CD8-positive, alpha-beta memory T cell (primary cell): ENCODE measurements around the gene MIB2. TPM values are rescaled to one million over a fixed set of nuclear protein-coding genes. Genes with fewer than 3 reads are reported as not detected.

Experiments
- CTCF ChIA-PET: fragments of 350-600 bp; sonication (Branson Sonifier 250); formaldehyde crosslinking; loops from one replicate; lab custom pipeline; 2021; ENCODE audit warnings: antibody characterized with exemption; lab: Charles Lee
- POLR2A ChIA-PET: fragments of 350-600 bp; sonication (Branson Sonifier 250); formaldehyde crosslinking; loops from one replicate; lab custom pipeline; 2021; ENCODE audit warnings: antibody characterized with exemption; lab: Charles Lee
- DNase-seq, 5 donors: peaks; one replicate each; pipeline versions ENCODE4 v3.0.0 to v3.0.0-alpha.2; 2020 to 2022; ENCODE audit warnings: mixed read lengths in 1 of 5
- H3K27ac ChIP-seq: one replicate; pipeline ENCODE4 v1.7.0; 2013; ENCODE audit warnings: low read depth, mild to moderate bottlenecking, low read length, moderate library complexity
- H3K27me3 ChIP-seq: 2 replicates; pipeline ENCODE4 v1.7.0; 2013; ENCODE audit warnings: low read length, mild to moderate bottlenecking; ENCODE audit not compliant: insufficient read depth, poor library complexity, severe bottlenecking
- H3K36me3 ChIP-seq: 2 replicates; pipeline ENCODE4 v1.7.0; 2013; ENCODE audit warnings: mild to moderate bottlenecking, low read length, moderate library complexity; ENCODE audit not compliant: insufficient read depth
- H3K4me1 ChIP-seq: 2 replicates; pipeline ENCODE4 v1.7.0; 2013; ENCODE audit warnings: mild to moderate bottlenecking, low read length, moderate library complexity; ENCODE audit not compliant: insufficient read depth
- H3K4me3 ChIP-seq: 2 replicates; pipeline ENCODE4 v1.7.0; 2013; ENCODE audit warnings: mild to moderate bottlenecking, low read length
- H3K9me3 ChIP-seq: 2 replicates; pipeline ENCODE4 v1.7.0; 2013; ENCODE audit warnings: mild to moderate bottlenecking, low read length
- H3K27ac Mint-ChIP-seq, 8 donors: one replicate each; pipeline ENCODE4 v1.8.0; 2020 to 2021; ENCODE audit warnings: mixed read lengths in 8 of 8, mild to moderate bottlenecking in 6 of 8, inconsistent platforms in 3 of 8, moderate library complexity in 3 of 8
- H3K27me3 Mint-ChIP-seq, 2 donors: one replicate each; pipeline ENCODE4 v1.8.0; 2020 to 2021; ENCODE audit warnings: mixed read lengths in 2 of 2, mild to moderate bottlenecking in 1 of 2, moderate library complexity in 1 of 2
- H3K36me3 Mint-ChIP-seq, 3 donors: one replicate each; pipeline ENCODE4 v1.8.0; 2020 to 2021; ENCODE audit warnings: mixed read lengths in 3 of 3, inconsistent platforms in 1 of 3, mild to moderate bottlenecking in 1 of 3
- H3K4me1 Mint-ChIP-seq, 3 donors: one replicate each; pipeline ENCODE4 v1.8.0; 2020 to 2021; ENCODE audit warnings: mixed read lengths in 3 of 3, inconsistent platforms in 1 of 3, mild to moderate bottlenecking in 1 of 3
- H3K4me3 Mint-ChIP-seq, 7 donors: one replicate each; pipeline ENCODE4 v1.8.0; 2020 to 2021; ENCODE audit warnings: mixed read lengths in 7 of 7, mild to moderate bottlenecking in 6 of 7, moderate library complexity in 4 of 7, inconsistent platforms in 2 of 7
- H3K9me3 Mint-ChIP-seq, 5 donors: one replicate each; pipeline ENCODE4 v1.8.0; 2020 to 2022; ENCODE audit warnings: mixed read lengths in 5 of 5, mild to moderate bottlenecking in 3 of 5, moderate library complexity in 2 of 5, inconsistent platforms in 1 of 5
- polyA plus RNA-seq: library from polyadenylated mRNA; unstranded; fragments of 300-500 nt; fragmentation: Illumina TruSeq; gene quantifications from one replicate; pipeline ENCODE4 v1.2.3, GENCODE V29; 2021
- total RNA-seq, 2 experiments: library from RNA; stranded (reverse); gene quantifications; one replicate each; pipeline ENCODE4 v1.2.3, GENCODE V29; 2021

Gene MIB2
- total and polyA plus RNA-seq, 3 experiments from 2014 or later, result 40.4 to 46.6 (median 45.7) TPM

GRCh38 chr1:1605724-1606123 is 9.6 kb upstream of the MIB2 start:
- H3K27ac Mint-ChIP-seq, result no peak overlapping the region

GRCh38 chr1:1606232-1606631 is 9.1 kb upstream of the MIB2 start:
- Mint-ChIP-seq H3K27ac (no peak overlapping the region), H3K4me1 (peaks cover 3 to 11% (median 8%) of the 10 kb centered on the region in 3 donors), H3K36me3 (no peaks in the 10 kb centered on the region)

More at GRCh38 chr1:1605724-1606123, 9.6 kb upstream of the MIB2 start:
- CTCF ChIA-PET, result no interaction called here
- no peak for DNase-seq
- no peaks in the 10 kb centered on the region for H3K9me3 Mint-ChIP-seq
- Histone ChIP-seq H3K4me3 (no peak overlapping the region), H3K27ac (no peak overlapping the region), H3K4me1 (peaks cover 12% of the 10 kb centered on the region), H3K9me3 (no peaks in the 10 kb centered on the region), H3K36me3 (no peaks in the 10 kb centered on the region), H3K27me3 (no peaks in the 10 kb centered on the region)
- peaks cover 3 to 11% (median 8%) of the 10 kb centered on the region in 3 donors for H3K4me1 Mint-ChIP-seq
- H3K4me3 Mint-ChIP-seq, result no peak overlapping the region
- H3K27me3 Mint-ChIP-seq, result no peaks in the 10 kb centered on the region
- POLR2A ChIA-PET, result no interaction called here
- H3K36me3 Mint-ChIP-seq, result no peaks in the 10 kb centered on the region

GRCh38 chr1:1609822-1610485 is 5.3 kb upstream of the MIB2 start:
- Mint-ChIP-seq H3K36me3 (peaks cover 0 to 11% (median 0%) of the 10 kb centered on the region in 3 donors), H3K9me3 (peaks cover 0 to 2% (median 0%) of the 10 kb centered on the region in 5 donors), H3K4me3 (no peak overlapping the region), H3K27ac (no peak overlapping the region), H3K27me3 (no peaks in the 10 kb centered on the region), H3K4me1 (peaks cover 20 to 32% (median 29%) of the 10 kb centered on the region in 3 donors)
- DNase-seq, result no peak
- POLR2A ChIA-PET, result interaction anchor here (0.6 kb wide), 1 partner anchor 19 kb away, joined by 3 read pairs; no protein-coding TSS in a partner anchor
- no peaks in the 10 kb centered on the region for H3K36me3 ChIP-seq
- no peaks in the 10 kb centered on the region for H3K9me3 ChIP-seq
- CTCF ChIA-PET, result interaction anchor here (1.1 kb wide), 1 partner anchor 19 kb away, joined by 4 read pairs; no protein-coding TSS in a partner anchor
- no peaks in the 10 kb centered on the region for H3K27me3 ChIP-seq
- H3K4me1 ChIP-seq, result peaks cover 27% of the 10 kb centered on the region
- H3K4me3 ChIP-seq, result no peak overlapping the region
- H3K27ac ChIP-seq, result no peak overlapping the region

More at GRCh38 chr1:1606232-1606631, 9.1 kb upstream of the MIB2 start:
- no peak overlapping the region for H3K27ac ChIP-seq
- peaks cover 11% of the 10 kb centered on the region for H3K4me1 ChIP-seq
- POLR2A ChIA-PET, result no interaction called here
- no peaks in the 10 kb centered on the region for H3K27me3 Mint-ChIP-seq
- no peaks in the 10 kb centered on the region for H3K36me3 ChIP-seq
- no peak overlapping the region for H3K4me3 Mint-ChIP-seq
- CTCF ChIA-PET, result no interaction called here
- H3K27me3 ChIP-seq, result no peaks in the 10 kb centered on the region
- H3K4me3 ChIP-seq, result no peak overlapping the region
- no peaks in the 10 kb centered on the region for H3K9me3 ChIP-seq
- no peak for DNase-seq
- no peaks in the 10 kb centered on the region for H3K9me3 Mint-ChIP-seq

GRCh38 chr1:1610796-1611195 is 4.5 kb upstream of the MIB2 start:
- H3K27ac Mint-ChIP-seq, result peak overlapping the region in 1 of 8 donors; percentile 63
- Histone ChIP-seq H3K4me3 (no peak overlapping the region), H3K27ac (no peak overlapping the region), H3K4me1 (peaks cover 27% of the 10 kb centered on the region), H3K27me3 (no peaks in the 10 kb centered on the region), H3K9me3 (no peaks in the 10 kb centered on the region), H3K36me3 (no peaks in the 10 kb centered on the region)
- H3K36me3 Mint-ChIP-seq, result peaks cover 0 to 13% (median 0%) of the 10 kb centered on the region in 3 donors
- peak overlapping the region in 2 of 7 donors; percentile 30 to 40 for H3K4me3 Mint-ChIP-seq
- DNase-seq, result no peak
- H3K4me1 Mint-ChIP-seq, result peaks cover 22 to 34% (median 30%) of the 10 kb centered on the region in 3 donors
- no peaks in the 10 kb centered on the region for H3K27me3 Mint-ChIP-seq
- ChIA-PET POLR2A (no interaction called here), CTCF (no interaction called here)
- peaks cover 0 to 2% (median 0%) of the 10 kb centered on the region in 5 donors for H3K9me3 Mint-ChIP-seq

DNA sequence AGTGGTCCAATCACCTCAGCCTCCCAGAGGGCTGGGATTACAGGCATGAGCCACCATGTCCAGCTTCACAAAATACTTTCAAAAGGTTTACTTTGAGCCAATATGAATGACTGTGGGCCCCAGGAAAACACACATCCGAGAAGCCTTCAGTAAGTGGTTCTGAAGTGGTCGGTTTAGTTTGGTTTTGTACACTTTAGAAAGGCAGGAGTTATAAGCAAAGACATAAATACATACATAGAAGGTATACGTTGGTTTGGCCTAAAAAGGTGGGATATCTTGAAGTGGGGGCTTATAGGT is 3.2 kb upstream of the MIB2 start:
- no peaks in the 10 kb centered on the region for H3K9me3 ChIP-seq
- no peak overlapping the region for H3K27ac ChIP-seq
- H3K27ac Mint-ChIP-seq, result peak overlapping the region in 4 of 8 donors; percentile 18 to 74 (median 68)
- peaks cover 0 to 14% (median 0%) of the 10 kb centered on the region in 3 donors for H3K36me3 Mint-ChIP-seq
- no peaks in the 10 kb centered on the region for H3K27me3 ChIP-seq
- peak overlapping the region in 3 of 7 donors; percentile 7 to 88 (median 48) for H3K4me3 Mint-ChIP-seq
- H3K27me3 Mint-ChIP-seq, result no peaks in the 10 kb centered on the region
- H3K4me3 ChIP-seq, result no peak overlapping the region
- ChIA-PET CTCF (no interaction called here), POLR2A (interaction anchor here (0.7 kb wide), 1 partner anchor 496 kb away, joined by 3 read pairs; the partner anchor contains the start of gene C1orf159)
- H3K4me1 ChIP-seq, result peaks cover 29% of the 10 kb centered on the region
- H3K4me1 Mint-ChIP-seq, result peaks cover 22 to 36% (median 25%) of the 10 kb centered on the region in 3 donors
- DNase-seq, result no peak
- H3K36me3 ChIP-seq, result no peaks in the 10 kb centered on the region
- peaks cover 0 to 2% (median 0%) of the 10 kb centered on the region in 5 donors for H3K9me3 Mint-ChIP-seq

DNA sequence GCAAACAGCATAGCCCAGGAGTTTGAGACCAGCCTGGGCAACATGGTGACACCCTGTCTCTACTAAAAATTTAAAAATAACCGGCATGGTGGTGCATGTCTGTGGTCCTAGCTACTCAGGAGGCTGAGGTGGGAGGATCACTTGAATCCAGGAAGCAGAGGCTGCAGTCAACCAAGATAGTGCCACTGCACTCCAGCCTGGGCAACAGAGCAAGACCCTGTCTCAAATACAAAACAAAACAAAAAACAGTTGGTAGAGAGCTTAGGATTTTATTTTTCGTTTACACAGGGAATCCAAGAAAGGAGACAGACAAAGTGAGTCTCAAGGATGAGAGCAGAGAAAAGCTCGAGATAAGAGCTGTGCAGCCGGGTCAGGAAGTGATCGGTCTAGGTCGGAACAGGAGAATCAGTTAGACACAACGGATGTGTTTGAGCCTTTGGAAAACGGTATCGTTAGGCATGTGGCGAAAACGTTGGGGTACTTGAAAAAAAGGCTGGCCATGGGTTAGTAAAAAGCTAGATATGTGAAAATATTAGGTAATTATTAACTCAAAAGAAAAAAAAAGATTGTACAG is 1.7 kb upstream of the MIB2 start:
- Histone ChIP-seq H3K36me3 (peaks cover 4% of the 10 kb centered on the region), H3K27me3 (no peaks in the 10 kb centered on the region), H3K9me3 (no peaks in the 10 kb centered on the region), H3K27ac (peak overlapping the region; percentile 99), H3K4me3 (peak overlapping the region; percentile 95), H3K4me1 (peaks cover 30% of the 10 kb centered on the region)
- H3K36me3 Mint-ChIP-seq, result peaks cover 0 to 21% (median 0%) of the 10 kb centered on the region in 3 donors
- peaks cover 21 to 37% (median 22%) of the 10 kb centered on the region in 3 donors for H3K4me1 Mint-ChIP-seq
- ChIA-PET POLR2A (interaction anchor here (0.6 to 4.0 kb wide), 7 partner anchors 13 to 295 kb away, joined by 3 to 101 read pairs (median 6); partner anchors contain the start of gene AURKAIP1), CTCF (interaction anchor here (0.7 to 3.0 kb wide), 5 partner anchors 16 to 295 kb away, joined by 3 to 29 read pairs (median 4); no protein-coding TSS in a partner anchor)
- DNase-seq, result no peak
- peak overlapping the region; percentile 63 to 100 (median 98) for H3K27ac Mint-ChIP-seq
- H3K4me3 Mint-ChIP-seq, result peak overlapping the region; percentile 91 to 98 (median 93)
- H3K27me3 Mint-ChIP-seq, result no peaks in the 10 kb centered on the region
- H3K9me3 Mint-ChIP-seq, result peaks cover 0 to 4% (median 0%) of the 10 kb centered on the region in 5 donors

DNA sequence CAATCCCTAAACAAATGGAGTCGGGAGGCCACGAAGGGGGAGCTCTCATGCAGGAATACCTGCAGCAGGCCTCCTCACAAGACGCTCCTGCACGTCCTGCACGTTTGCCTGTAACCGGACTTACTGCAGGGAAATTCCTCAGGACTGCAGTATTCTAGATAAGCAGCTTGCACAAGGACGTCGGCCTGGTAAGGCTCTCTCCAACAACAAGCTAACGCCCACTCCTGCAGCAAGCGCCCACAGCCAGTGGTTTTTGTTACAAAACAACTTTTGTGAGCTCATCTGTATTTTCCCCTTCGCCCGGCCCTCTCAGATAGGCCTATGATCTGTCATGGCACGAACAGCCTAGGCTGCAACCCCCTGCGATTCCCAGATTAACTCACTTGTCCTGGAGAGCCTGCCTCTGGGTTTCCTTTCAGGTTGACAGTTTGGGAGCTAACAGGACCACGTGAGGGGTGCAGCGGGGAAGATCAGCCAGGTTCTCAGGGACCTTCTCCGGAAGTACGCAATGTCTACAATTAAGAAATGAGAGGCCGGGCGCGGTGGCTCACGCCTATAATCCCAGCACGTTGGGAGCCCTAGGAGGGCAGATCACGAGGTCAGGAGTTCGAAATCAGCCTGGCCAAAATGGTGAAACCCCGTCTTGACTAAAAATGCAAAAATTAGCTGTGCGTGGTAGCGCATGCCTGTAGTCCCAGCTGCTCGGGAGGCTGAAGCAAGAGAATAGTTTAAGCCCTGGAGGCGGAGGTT is 921 bp upstream of the MIB2 start:
- peak overlapping the region; percentile 91 to 98 (median 93) for H3K4me3 Mint-ChIP-seq
- ChIA-PET CTCF (interaction anchor here (0.7 to 3.0 kb wide), 6 partner anchors 15 to 430 kb away, joined by 3 to 29 read pairs (median 4); no protein-coding TSS in a partner anchor), POLR2A (interaction anchor here (0.6 to 4.0 kb wide), 8 partner anchors 12 to 295 kb away, joined by 3 to 101 read pairs (median 5); partner anchors contain the start of gene AURKAIP1)
- peaks cover 0 to 21% (median 0%) of the 10 kb centered on the region in 3 donors for H3K36me3 Mint-ChIP-seq
- no peaks in the 10 kb centered on the region for H3K27me3 Mint-ChIP-seq
- Histone ChIP-seq H3K36me3 (peaks cover 4% of the 10 kb centered on the region), H3K9me3 (no peaks in the 10 kb centered on the region), H3K27ac (peak overlapping the region; percentile 99), H3K4me3 (peak overlapping the region; percentile 95), H3K27me3 (no peaks in the 10 kb centered on the region), H3K4me1 (peaks cover 30% of the 10 kb centered on the region)
- peaks cover 21 to 37% (median 22%) of the 10 kb centered on the region in 3 donors for H3K4me1 Mint-ChIP-seq
- peak overlapping the region; percentile 97 to 100 (median 98) for H3K27ac Mint-ChIP-seq
- peaks cover 0 to 4% (median 0%) of the 10 kb centered on the region in 5 donors for H3K9me3 Mint-ChIP-seq
- DNase-seq, result peak in 4 of 5 donors; percentile 50 to 78 (median 62)
